ENCODE data around the gene B4GALT3.

The B4GALT3 gene

GRCh38 chr1:161191971-161192370 lies 14.7 kb upstream of the B4GALT3 start:
- TF ChIP-seq SUZ12 (IDR thresholded peaks at IDR 0.05) (no peak), ZNF384 (IDR thresholded peaks at IDR 0.05) (no peak), CTBP1 (IDR thresholded peaks at IDR 0.05; ENCODE audit: borderline replicate concordance) (no peak), TARDBP (IDR thresholded peaks at IDR 0.05) (no peak), NFRKB (IDR thresholded peaks at IDR 0.05) (no peak), FOXM1 (IDR thresholded peaks at IDR 0.05; ENCODE audit: borderline replicate concordance) (no peak), LEF1 (IDR thresholded peaks at IDR 0.05; ENCODE audit: borderline replicate concordance) (no peak), BHLHE40 (IDR thresholded peaks at IDR 0.05; ENCODE audit: borderline replicate concordance) (no peak), ARNT (IDR thresholded peaks at IDR 0.05) (no peak)
- POLR2A ChIA-PET: interaction anchor here (1.1 to 2.4 kb wide), 2 partner anchors 10 kb away, joined by 4 to 13 read pairs; partner anchors contain the start of gene NDUFS2
- DNase-seq (ENCODE audit: extremely low spot score): no peak
- CTCF ChIA-PET: interaction anchor here (1.0 to 2.2 kb wide), 6 partner anchors 9 to 190 kb away, joined by 3 to 9 read pairs (median 4); partner anchors contain the start of genes NDUFS2, PPOX and TOMM40L

DNA sequence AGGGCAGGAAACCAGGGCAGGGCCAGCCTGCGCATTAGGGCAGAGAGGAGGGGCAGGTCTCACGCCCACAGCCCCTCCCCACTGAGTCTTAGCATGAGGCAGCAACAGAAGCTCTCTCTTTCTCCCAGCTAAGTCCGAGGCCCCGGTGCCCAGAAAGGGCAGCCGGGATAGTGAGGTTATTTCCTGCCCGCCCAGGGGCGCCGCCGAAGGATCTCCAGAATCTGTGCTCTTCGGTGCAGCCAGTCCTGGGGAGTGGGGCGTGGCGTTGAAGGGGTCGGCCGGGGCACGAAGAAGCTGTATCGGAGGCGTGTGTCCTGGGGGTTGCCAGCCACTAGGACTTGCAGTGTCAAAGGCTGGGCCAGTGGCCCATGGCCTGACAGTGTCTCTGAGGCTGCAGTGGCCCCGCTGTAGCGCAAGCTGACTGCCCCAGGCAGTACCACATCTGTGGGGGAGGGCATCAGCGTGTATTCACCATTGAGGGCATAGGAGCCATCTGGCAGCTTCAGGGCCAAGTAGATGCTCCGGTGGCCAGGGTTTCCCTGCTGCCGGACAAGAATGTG lies 13.7 kb upstream of the B4GALT3 start:
- CTCF ChIA-PET: interaction anchor here (1.0 to 2.2 kb wide), 5 partner anchors 8 to 191 kb away, joined by 3 to 7 read pairs (median 4); partner anchors contain the start of genes PPOX and TOMM40L
- TF ChIP-seq, protein P1, sequence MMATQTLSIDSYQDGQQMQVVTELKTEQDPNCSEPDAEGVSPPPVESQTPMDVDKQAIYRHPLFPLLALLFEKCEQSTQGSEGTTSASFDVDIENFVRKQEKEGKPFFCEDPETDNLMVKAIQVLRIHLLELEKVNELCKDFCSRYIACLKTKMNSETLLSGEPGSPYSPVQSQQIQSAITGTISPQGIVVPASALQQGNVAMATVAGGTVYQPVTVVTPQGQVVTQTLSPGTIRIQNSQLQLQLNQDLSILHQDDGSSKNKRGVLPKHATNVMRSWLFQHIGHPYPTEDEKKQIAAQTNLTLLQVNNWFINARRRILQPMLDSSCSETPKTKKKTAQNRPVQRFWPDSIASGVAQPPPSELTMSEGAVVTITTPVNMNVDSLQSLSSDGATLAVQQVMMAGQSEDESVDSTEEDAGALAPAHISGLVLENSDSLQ (IDR thresholded peaks at IDR 0.05): no peak
- no peak for TF ChIP-seq ARNT (IDR thresholded peaks at IDR 0.05)
- no peak for TF ChIP-seq ZNF384 (IDR thresholded peaks at IDR 0.05)
- no peak for DNase-seq (ENCODE audit: extremely low spot score)
- POLR2A ChIA-PET: interaction anchor here (0.8 to 1.1 kb wide), 2 partner anchors 11 to 20 kb away, joined by 3 to 4 read pairs; partner anchors contain the start of gene NDUFS2

GRCh38 chr1:161189036-161189435 lies 11.7 kb upstream of the B4GALT3 start:
- POLR2A ChIA-PET: no interaction called here

DNA sequence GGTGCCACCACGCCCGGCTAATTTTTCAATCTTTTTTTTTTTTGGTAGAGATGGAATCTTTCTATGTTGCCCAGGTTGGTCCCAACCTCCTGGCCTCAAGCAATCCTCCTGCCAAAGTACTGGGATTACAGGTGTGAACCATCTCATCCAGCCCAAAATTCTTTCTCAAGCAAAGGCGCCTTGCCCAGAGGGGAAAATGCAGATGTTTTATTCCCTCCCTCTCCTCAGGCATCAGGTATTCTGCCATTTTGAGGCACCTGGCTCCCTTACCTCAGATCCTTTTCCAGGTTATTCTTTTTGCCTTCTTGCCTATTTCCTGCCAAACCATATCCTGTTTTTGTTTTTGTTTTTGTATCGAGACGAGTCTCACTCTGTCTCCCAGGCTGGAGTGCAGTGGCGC lies 11.1 kb upstream of the B4GALT3 start:
- no peak for DNase-seq (ENCODE audit: extremely low spot score)
- TF ChIP-seq FOXA1 (IDR thresholded peaks at IDR 0.05) (no peak), FOXM1 (IDR thresholded peaks at IDR 0.05; ENCODE audit: borderline replicate concordance) (no peak), NFRKB (IDR thresholded peaks at IDR 0.05) (no peak), SP1 (IDR thresholded peaks at IDR 0.05) (no peak), HDGF (IDR thresholded peaks at IDR 0.05; ENCODE audit: borderline replicate concordance) (no peak), BHLHE40 (IDR thresholded peaks at IDR 0.05; ENCODE audit: borderline replicate concordance) (no peak), FOXK2 (IDR thresholded peaks at IDR 0.05) (no peak), SUZ12 (IDR thresholded peaks at IDR 0.05) (no peak), L3MBTL2 (conservative IDR thresholded peaks at IDR 0.05) (no peak), ELF4 (IDR thresholded peaks at IDR 0.05) (no peak), ZNF384 (IDR thresholded peaks at IDR 0.05) (no peak), ARNT (IDR thresholded peaks at IDR 0.05) (no peak), CTBP1 (IDR thresholded peaks at IDR 0.05; ENCODE audit: borderline replicate concordance) (no peak), TARDBP (IDR thresholded peaks at IDR 0.05) (no peak), LEF1 (IDR thresholded peaks at IDR 0.05; ENCODE audit: borderline replicate concordance) (no peak)
- TF ChIP-seq, protein P1 (IDR thresholded peaks at IDR 0.05): no peak
- ChIA-PET CTCF (no interaction called here), POLR2A (interaction anchor here (1.4 kb wide), 1 partner anchor 13 kb away, joined by 4 read pairs; the partner anchor contains the start of gene NDUFS2)

More at GRCh38 chr1:161189036-161189435, 11.7 kb upstream of the B4GALT3 start:
- TF ChIP-seq L3MBTL2 (conservative IDR thresholded peaks at IDR 0.05): no peak
- no peak for TF ChIP-seq CTBP1 (IDR thresholded peaks at IDR 0.05; ENCODE audit: borderline replicate concordance)
- TF ChIP-seq SUZ12 (IDR thresholded peaks at IDR 0.05): no peak
- no peak for TF ChIP-seq HDGF (IDR thresholded peaks at IDR 0.05; ENCODE audit: borderline replicate concordance)
- TF ChIP-seq BHLHE40 (IDR thresholded peaks at IDR 0.05; ENCODE audit: borderline replicate concordance): no peak
- TF ChIP-seq, protein P1 (IDR thresholded peaks at IDR 0.05): no peak
- no peak for TF ChIP-seq SP1 (IDR thresholded peaks at IDR 0.05)
- TF ChIP-seq ZNF384 (IDR thresholded peaks at IDR 0.05): no peak
- no peak for TF ChIP-seq ELF4 (IDR thresholded peaks at IDR 0.05)
- TF ChIP-seq LEF1 (IDR thresholded peaks at IDR 0.05; ENCODE audit: borderline replicate concordance): no peak
- TF ChIP-seq TARDBP (IDR thresholded peaks at IDR 0.05): no peak
- no peak for TF ChIP-seq NFRKB (IDR thresholded peaks at IDR 0.05)
- TF ChIP-seq FOXA1 (IDR thresholded peaks at IDR 0.05): no peak
- no peak for TF ChIP-seq ARNT (IDR thresholded peaks at IDR 0.05)
- TF ChIP-seq FOXM1 (IDR thresholded peaks at IDR 0.05; ENCODE audit: borderline replicate concordance): no peak
- TF ChIP-seq FOXK2 (IDR thresholded peaks at IDR 0.05): no peak
- CTCF ChIA-PET: no interaction called here
- DNase-seq (ENCODE audit: extremely low spot score): no peak

- ChIA-PET POLR2A (interaction anchor here (1.4 kb wide), 1 partner anchor 14 kb away, joined by 4 read pairs; the partner anchor contains the start of gene NDUFS2), CTCF (no interaction called here)
- TF ChIP-seq CTBP1 (IDR thresholded peaks at IDR 0.05; ENCODE audit: borderline replicate concordance) (no peak), BHLHE40 (IDR thresholded peaks at IDR 0.05; ENCODE audit: borderline replicate concordance) (no peak), ELF4 (IDR thresholded peaks at IDR 0.05) (no peak), NFRKB (IDR thresholded peaks at IDR 0.05) (no peak), SUZ12 (IDR thresholded peaks at IDR 0.05) (no peak), TARDBP (IDR thresholded peaks at IDR 0.05) (no peak), FOXA1 (IDR thresholded peaks at IDR 0.05) (no peak), FOXM1 (IDR thresholded peaks at IDR 0.05; ENCODE audit: borderline replicate concordance) (no peak), LEF1 (IDR thresholded peaks at IDR 0.05; ENCODE audit: borderline replicate concordance) (no peak), ZNF384 (IDR thresholded peaks at IDR 0.05) (no peak), HDGF (IDR thresholded peaks at IDR 0.05; ENCODE audit: borderline replicate concordance) (no peak), L3MBTL2 (conservative IDR thresholded peaks at IDR 0.05) (no peak)
- TF ChIP-seq, protein P1 (IDR thresholded peaks at IDR 0.05): no peak
These were observed 10.0 kb upstream of the B4GALT3 start for GRCh38 chr1:161187311-161187710.

More at GRCh38 chr1:161187311-161187710, 10.0 kb upstream of the B4GALT3 start:
- DNase-seq (ENCODE audit: extremely low spot score): no peak

Data from HEK293T (cell line).